Tibial nerve (tissue), 3 donors: ENCODE measurements around the gene GLYR1.

ENCODE experiments used
- CTCF ChIP-seq, 5 experiments: fragments of 200-600 bp in 3 of 5; fragments of 450-650 bp in 2 of 5; sonication (generic) in 3 of 5; IDR thresholded peaks; one replicate each; pipeline ENCODE4 v1.5.1; 2016 to 2019; ENCODE audit warnings: antibody characterized with exemption in 5 of 5, mild to moderate bottlenecking in 3 of 5, moderate library complexity in 2 of 5
- POLR2A ChIP-seq, 2 donors: fragments of 450-650 bp; IDR thresholded peaks; one replicate each; pipeline ENCODE4 v1.6.1; 2017; ENCODE audit warnings: antibody characterized with exemption in 2 of 2, mild to moderate bottlenecking in 2 of 2, moderate library complexity in 2 of 2

- no peak for TF ChIP-seq CTCF (IDR thresholded peaks at IDR 0.05)
- TF ChIP-seq POLR2A (IDR thresholded peaks at IDR 0.05), result no peak
These were observed 60.0 kb downstream of the GLYR1 start for GRCh38 chr16:4787068-4787467.
